ENCODE data around the gene ANO6. TPM values are rescaled to one million over a fixed set of nuclear protein-coding genes. Genes with fewer than 3 reads are reported as not detected.

Gene ANO6
- total RNA-seq, 3 donors from 2014 or later (not counting 1 experiment from before 2014, with no cell fraction given): 26.6 to 31.0 (median 30.4) TPM

DNA sequence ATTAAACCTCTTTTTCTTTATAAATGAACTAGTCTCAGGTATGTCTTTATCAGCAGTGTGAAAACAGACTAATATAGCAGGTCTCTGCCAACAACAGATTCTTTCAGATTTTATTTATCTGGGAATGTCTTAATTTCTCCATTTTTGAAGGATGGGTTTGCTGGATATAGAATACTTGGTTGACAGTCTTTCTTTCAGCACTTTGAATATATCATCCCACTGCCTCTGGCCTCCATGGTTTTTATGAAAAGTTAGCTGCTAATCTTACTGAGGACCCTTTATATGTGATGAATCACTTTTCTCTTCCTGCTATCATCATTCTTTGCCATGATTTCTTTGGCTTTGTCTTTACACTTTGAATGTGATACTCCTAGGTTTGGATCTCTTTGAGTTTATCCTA, 148.0 kb downstream of the ANO6 start:
- Mint-ChIP-seq H3K4me1 (peaks cover 6 to 16% of the 10 kb centered on the region in 2 donors), H3K36me3 (peaks cover 54% of the 10 kb centered on the region), H3K9me3 (peaks cover 8 to 11% of the 10 kb centered on the region in 2 donors), H3K27me3 (ENCODE audit: low read depth in 2 of 2) (no peaks in the 10 kb centered on the region), H3K4me3 (no peak overlapping the region), H3K27ac (no peak overlapping the region)
- ATAC-seq: no peak
- Histone ChIP-seq H3K4me3 (ENCODE audit: low read length) (no peak overlapping the region), H3K27me3 (ENCODE audit: control insufficient read depth, insufficient read depth, low read length) (no peaks in the 10 kb centered on the region), H3K36me3 (ENCODE audit: control insufficient read depth, insufficient read depth, low read length) (peaks cover 12% of the 10 kb centered on the region), H3K4me1 (ENCODE audit: control insufficient read depth, insufficient read depth, low read length) (no peaks in the 10 kb centered on the region), H3K9me3 (ENCODE audit: control insufficient read depth, insufficient read depth, low read length) (peaks cover 12% of the 10 kb centered on the region), H3K27ac (ENCODE audit: low read length) (no peak overlapping the region)
- no peak for DNase-seq
- intact Hi-C loops (cut with micrococcal nuclease): no loop called here
- TF ChIP-seq, protein P1, sequence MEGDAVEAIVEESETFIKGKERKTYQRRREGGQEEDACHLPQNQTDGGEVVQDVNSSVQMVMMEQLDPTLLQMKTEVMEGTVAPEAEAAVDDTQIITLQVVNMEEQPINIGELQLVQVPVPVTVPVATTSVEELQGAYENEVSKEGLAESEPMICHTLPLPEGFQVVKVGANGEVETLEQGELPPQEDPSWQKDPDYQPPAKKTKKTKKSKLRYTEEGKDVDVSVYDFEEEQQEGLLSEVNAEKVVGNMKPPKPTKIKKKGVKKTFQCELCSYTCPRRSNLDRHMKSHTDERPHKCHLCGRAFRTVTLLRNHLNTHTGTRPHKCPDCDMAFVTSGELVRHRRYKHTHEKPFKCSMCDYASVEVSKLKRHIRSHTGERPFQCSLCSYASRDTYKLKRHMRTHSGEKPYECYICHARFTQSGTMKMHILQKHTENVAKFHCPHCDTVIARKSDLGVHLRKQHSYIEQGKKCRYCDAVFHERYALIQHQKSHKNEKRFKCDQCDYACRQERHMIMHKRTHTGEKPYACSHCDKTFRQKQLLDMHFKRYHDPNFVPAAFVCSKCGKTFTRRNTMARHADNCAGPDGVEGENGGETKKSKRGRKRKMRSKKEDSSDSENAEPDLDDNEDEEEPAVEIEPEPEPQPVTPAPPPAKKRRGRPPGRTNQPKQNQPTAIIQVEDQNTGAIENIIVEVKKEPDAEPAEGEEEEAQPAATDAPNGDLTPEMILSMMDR (IDR thresholded peaks at IDR 0.05): no peak

DNA sequence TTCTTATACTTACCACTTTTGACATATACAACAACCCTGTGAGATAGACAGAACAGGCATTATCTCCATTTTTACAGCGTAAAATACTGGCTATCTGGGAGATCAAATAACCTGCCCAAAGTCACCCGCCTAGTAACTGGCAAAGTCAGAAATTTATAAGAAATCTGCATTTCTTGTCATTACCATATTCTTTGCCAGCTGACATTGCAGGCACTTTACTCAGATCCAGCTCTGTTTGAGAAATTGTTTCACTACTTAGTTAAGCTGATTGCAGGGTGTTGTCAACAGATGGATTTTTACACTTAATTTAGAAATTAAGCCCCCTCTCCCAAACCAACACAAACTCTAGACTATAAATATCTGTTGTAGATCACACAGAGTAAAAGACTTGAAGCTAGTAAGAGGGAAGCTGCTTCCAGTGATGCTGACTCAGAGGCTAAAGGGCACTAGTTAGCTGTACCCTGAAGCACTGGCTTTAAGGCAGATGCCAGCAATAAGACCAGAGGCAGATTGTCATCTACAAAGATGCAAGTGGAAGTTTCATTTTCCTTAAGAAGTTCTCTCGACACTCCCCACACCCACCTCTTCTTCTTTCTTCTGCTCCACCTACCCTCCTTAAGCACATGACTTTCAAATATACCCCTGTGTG, 153.1 kb downstream of the ANO6 start:
- Mint-ChIP-seq H3K36me3 (peaks cover 33% of the 10 kb centered on the region), H3K4me1 (peaks cover 0 to 6% of the 10 kb centered on the region in 2 donors), H3K9me3 (peaks cover 6 to 7% of the 10 kb centered on the region in 2 donors), H3K4me3 (no peak overlapping the region), H3K27me3 (ENCODE audit: low read depth in 2 of 2) (no peaks in the 10 kb centered on the region), H3K27ac (no peak overlapping the region)
- Histone ChIP-seq H3K4me1 (ENCODE audit: control insufficient read depth, insufficient read depth, low read length) (no peaks in the 10 kb centered on the region), H3K9me3 (ENCODE audit: control insufficient read depth, insufficient read depth, low read length) (peaks cover 3% of the 10 kb centered on the region), H3K36me3 (ENCODE audit: control insufficient read depth, insufficient read depth, low read length) (peaks cover 24% of the 10 kb centered on the region), H3K27ac (ENCODE audit: low read length) (no peak overlapping the region), H3K4me3 (ENCODE audit: low read length) (no peak overlapping the region), H3K27me3 (ENCODE audit: control insufficient read depth, insufficient read depth, low read length) (no peaks in the 10 kb centered on the region)
- DNase-seq: no peak
- whole genome bisulfite sequencing (ENCODE audit: insufficient coverage): 92% methylated on average over 3 of the region's 3 CpGs
- intact Hi-C loops (cut with micrococcal nuclease): no loop called here
- TF ChIP-seq, protein P1 (IDR thresholded peaks at IDR 0.05): no peak
- ATAC-seq: no peak

DNA sequence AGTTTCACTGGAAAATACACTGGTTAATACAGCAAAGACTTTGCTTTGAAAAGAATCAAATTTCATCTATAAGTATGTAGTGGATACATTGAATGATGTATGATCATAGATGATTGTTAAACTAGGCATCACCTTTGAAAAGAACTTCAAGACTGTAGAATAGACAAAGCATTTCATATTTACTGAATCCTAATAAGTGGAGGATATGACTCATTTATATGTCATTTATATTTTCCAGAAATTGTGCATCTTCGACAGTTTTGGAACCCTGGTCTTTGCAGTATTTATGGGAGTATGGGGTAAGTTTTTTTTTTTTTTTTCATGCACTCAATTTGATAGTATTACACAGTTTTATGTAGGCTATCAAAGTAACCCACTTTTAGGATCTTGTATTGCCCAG, 161.9 kb downstream of the ANO6 start:
- Histone ChIP-seq H3K9me3 (ENCODE audit: control insufficient read depth, insufficient read depth, low read length) (no peaks in the 10 kb centered on the region), H3K36me3 (ENCODE audit: control insufficient read depth, insufficient read depth, low read length) (peaks cover 5% of the 10 kb centered on the region), H3K27ac (ENCODE audit: low read length) (no peak overlapping the region), H3K27me3 (ENCODE audit: control insufficient read depth, insufficient read depth, low read length) (no peaks in the 10 kb centered on the region), H3K4me1 (ENCODE audit: control insufficient read depth, insufficient read depth, low read length) (no peaks in the 10 kb centered on the region), H3K4me3 (ENCODE audit: low read length) (no peak overlapping the region)
- Mint-ChIP-seq H3K4me1 (no peaks in the 10 kb centered on the region), H3K4me3 (no peak overlapping the region), H3K27me3 (ENCODE audit: low read depth in 2 of 2) (no peaks in the 10 kb centered on the region), H3K36me3 (peaks cover 10% of the 10 kb centered on the region), H3K9me3 (no peaks in the 10 kb centered on the region), H3K27ac (no peak overlapping the region)
- WGBS (ENCODE audit: insufficient coverage): no CpG with 5 or more reads among the region's 1 CpG
- ATAC-seq: no peak
- intact Hi-C loops (cut with micrococcal nuclease): no loop called here
- TF ChIP-seq, protein P1 (IDR thresholded peaks at IDR 0.05): no peak
- DNase-seq: no peak

DNA sequence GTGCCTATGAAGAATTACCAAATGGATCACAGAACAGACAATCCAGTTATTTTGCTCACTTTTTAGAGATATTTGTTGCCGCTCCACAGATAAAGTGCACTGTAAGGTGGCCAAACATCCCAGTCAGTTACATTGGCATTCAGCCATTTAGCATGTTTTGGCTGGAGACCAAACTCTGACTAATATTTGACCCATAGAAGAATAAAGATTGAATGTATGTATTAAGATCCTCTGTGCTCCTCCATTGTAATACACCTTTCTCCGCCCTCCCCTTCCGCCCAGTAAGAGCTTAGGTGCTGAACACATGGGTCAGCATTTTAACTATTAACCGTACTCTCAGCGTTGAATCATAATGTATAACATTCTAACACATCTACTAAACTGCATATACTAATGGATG, 163.4 kb downstream of the ANO6 start:
- no peak overlapping the region for H3K27ac ChIP-seq (ENCODE audit: low read length)
- Mint-ChIP-seq H3K27me3 (ENCODE audit: low read depth in 2 of 2) (no peaks in the 10 kb centered on the region), H3K36me3 (peaks cover 19% of the 10 kb centered on the region), H3K27ac (peak overlapping the region in 1 of 2 donors; percentile 6), H3K9me3 (no peaks in the 10 kb centered on the region), H3K4me3 (no peak overlapping the region), H3K4me1 (no peaks in the 10 kb centered on the region)
- no peaks in the 10 kb centered on the region for H3K27me3 ChIP-seq (ENCODE audit: control insufficient read depth, insufficient read depth, low read length)
- WGBS (ENCODE audit: insufficient coverage): 99% methylated on average over 5 of the region's 5 CpGs
- no peak for DNase-seq
- no peaks in the 10 kb centered on the region for H3K4me1 ChIP-seq (ENCODE audit: control insufficient read depth, insufficient read depth, low read length)
- TF ChIP-seq, protein P1 (IDR thresholded peaks at IDR 0.05): no peak
- peaks cover 11% of the 10 kb centered on the region for H3K36me3 ChIP-seq (ENCODE audit: control insufficient read depth, insufficient read depth, low read length)
- H3K9me3 ChIP-seq (ENCODE audit: control insufficient read depth, insufficient read depth, low read length): no peaks in the 10 kb centered on the region
- no peak for ATAC-seq
- H3K4me3 ChIP-seq (ENCODE audit: low read length): no peak overlapping the region
- intact Hi-C loops (cut with micrococcal nuclease): no loop called here
